H1 (cell line): ENCODE data around the gene FHIP1B. TPM values are rescaled to one million over a fixed set of nuclear protein-coding genes. Genes with fewer than 3 reads are reported as not detected.

ENCODE experiments used
- CTCF ChIA-PET: fragments of 300-600 bp; sonication (Branson Sonifier 250); formaldehyde crosslinking; loops from one replicate; lab custom pipeline; 2021; ENCODE audit not compliant: partially characterized antibody; lab: Charles Lee
- POLR2A ChIA-PET: fragments of 300-600 bp; sonication (Branson Sonifier 250); formaldehyde crosslinking; loops from one replicate; lab custom pipeline; 2021; ENCODE audit warnings: inconsistent platforms; ENCODE audit not compliant: partially characterized antibody; lab: Charles Lee
- DNase-seq, 2 experiments: peaks; one replicate each; pipeline versions ENCODE4 v3.0.0 to v3.0.0-alpha.2; 2010 to 2022; ENCODE audit warnings: low spot score in 2 of 2, low read depth in 1 of 2, mixed read lengths in 1 of 2
- FAIRE-seq: peaks from 2 replicates; lab custom pipeline; 2011; peaks lifted over from hg19 to GRCh38; lab: Jason Lieb, UNC
- H2AFZ ChIP-seq: 2 replicates; pipeline ENCODE4 v1.8.1; 2012; ENCODE audit warnings: low read length, inconsistent platforms
- H2AK5ac ChIP-seq: 2 replicates; pipeline ENCODE4 v1.6.1; 2013; ENCODE audit warnings: low read depth, low read length
- H2BK120ac ChIP-seq: replicated peaks from 2 replicates; pipeline ENCODE3; 2013; ENCODE audit warnings: low read depth, low read length, inconsistent platforms
- H2BK12ac ChIP-seq: 2 replicates; pipeline ENCODE4 v1.6.1; 2013; ENCODE audit warnings: low read depth, low read length
- H2BK15ac ChIP-seq: 2 replicates; pipeline ENCODE4 v1.6.1; 2013; ENCODE audit warnings: low read length
- H2BK20ac ChIP-seq: 2 replicates; pipeline ENCODE4 v1.6.1; 2013; ENCODE audit warnings: low read length
- H2BK5ac ChIP-seq: 2 replicates; pipeline ENCODE4 v1.6.1; 2013; ENCODE audit warnings: low read depth, low read length
- H3K14ac ChIP-seq: 2 replicates; pipeline ENCODE4 v1.6.1; 2013; ENCODE audit warnings: inconsistent platforms; ENCODE audit not compliant: insufficient read length
- H3K18ac ChIP-seq: 2 replicates; pipeline ENCODE4 v1.6.1; 2013; ENCODE audit warnings: low read length; ENCODE audit errors: extremely low read depth
- H3K23ac ChIP-seq: 2 replicates; pipeline ENCODE4 v1.6.1; 2013; ENCODE audit warnings: inconsistent platforms; ENCODE audit not compliant: insufficient read length
- H3K23me2 ChIP-seq: 2 replicates; pipeline ENCODE4 v1.6.1; 2013; ENCODE audit warnings: low read depth, low read length
- H3K27ac ChIP-seq: 2 replicates; pipeline ENCODE4 v1.6.1; 2011; ENCODE audit warnings: low read depth, low read length, inconsistent platforms
- H3K27me3 ChIP-seq, 4 experiments: replicated peaks in 1 of 4; 1 replicate in 1 of 4; 2 replicates in 3 of 4; pipeline versions ENCODE4 v1.6.1 to v1.8.1; 2011 to 2013; ENCODE audit warnings: low read length in 3 of 4, mild to moderate bottlenecking in 3 of 4, inconsistent platforms in 2 of 4, mixed read lengths in 2 of 4, moderate library complexity in 1 of 4; ENCODE audit not compliant: control insufficient read depth in 3 of 4, insufficient read depth in 3 of 4; ENCODE audit errors: extremely low read depth in 1 of 4
- H3K36me3 ChIP-seq, 4 experiments: 2 replicates each; pipeline versions ENCODE4 v1.6.1 to v1.8.1; 2011 to 2013; ENCODE audit warnings: mild to moderate bottlenecking in 4 of 4, low read length in 3 of 4, moderate library complexity in 2 of 4, control low read depth in 1 of 4, inconsistent platforms in 1 of 4; ENCODE audit not compliant: insufficient read depth in 4 of 4, control insufficient read depth in 2 of 4
- H3K4ac ChIP-seq: replicated peaks from 2 replicates; pipeline ENCODE3; 2013; ENCODE audit warnings: low read length, low read depth, mixed read lengths, inconsistent platforms; ENCODE audit not compliant: insufficient read length
- H3K4me1 ChIP-seq, 4 experiments: replicated peaks in 1 of 4; 1 replicate in 1 of 4; 2 replicates in 3 of 4; pipeline versions ENCODE4 v1.6.1 to v1.8.1; 2011 to 2013; ENCODE audit warnings: low read length in 3 of 4, inconsistent platforms in 2 of 4, mixed read lengths in 1 of 4; ENCODE audit not compliant: insufficient read depth in 4 of 4, control insufficient read depth in 3 of 4
- H3K4me2 ChIP-seq, 2 experiments: 2 replicates each; pipeline versions ENCODE4 v1.6.1 to v1.8.1; 2011 to 2013; ENCODE audit warnings: low read depth in 2 of 2, low read length in 2 of 2, control low read depth in 1 of 2, inconsistent platforms in 1 of 2, mild to moderate bottlenecking in 1 of 2; ENCODE audit not compliant: insufficient read depth in 1 of 2
- H3K4me3 ChIP-seq, 4 experiments: fragments of 200-600, 300-600 bp in 1 of 4; sonication (generic), shearing (Covaris generic), sonication (Bioruptor Twin) in 1 of 4; 2 replicates each; pipeline versions ENCODE4 v1.5.1 to v1.8.1; 2011 to 2016; ENCODE audit warnings: low read length in 4 of 4, low read depth in 3 of 4, control low read depth in 2 of 4, inconsistent platforms in 2 of 4, mild to moderate bottlenecking in 2 of 4, mixed read lengths in 1 of 4, moderate library complexity in 1 of 4; ENCODE audit not compliant: insufficient read depth in 2 of 4; ENCODE audit errors: extremely low read depth in 1 of 4
- H3K56ac ChIP-seq: replicated peaks from 2 replicates; pipeline ENCODE3; 2013; ENCODE audit warnings: low read depth, mild to moderate bottlenecking, mixed read lengths, low read length, inconsistent platforms; ENCODE audit not compliant: insufficient read length
- H3K79me1 ChIP-seq: 2 replicates; pipeline ENCODE4 v1.6.1; 2013; ENCODE audit warnings: low read depth, low read length, control low read depth
- H3K79me2 ChIP-seq, 2 experiments: 2 replicates each; pipeline versions ENCODE4 v1.6.1 to v1.8.1; 2012 to 2013; ENCODE audit warnings: low read length in 2 of 2, mild to moderate bottlenecking in 2 of 2, inconsistent platforms in 1 of 2; ENCODE audit not compliant: insufficient read depth in 2 of 2, control insufficient read depth in 1 of 2
- H3K9ac ChIP-seq, 4 experiments: replicated peaks in 1 of 4; 1 replicate in 1 of 4; 2 replicates in 3 of 4; pipeline versions ENCODE4 v1.6.1 to v1.8.1; 2011 to 2013; ENCODE audit warnings: low read depth in 3 of 4, low read length in 3 of 4, control low read depth in 2 of 4, mild to moderate bottlenecking in 2 of 4, moderate library complexity in 2 of 4, inconsistent platforms in 1 of 4; ENCODE audit errors: extremely low read depth in 1 of 4
- H3K9me3 ChIP-seq, 2 experiments: 2 replicates each; pipeline versions ENCODE4 v1.6.1 to v1.8.1; 2012 to 2013; ENCODE audit warnings: mild to moderate bottlenecking in 2 of 2, moderate library complexity in 2 of 2, control low read depth in 1 of 2, inconsistent platforms in 1 of 2, low read depth in 1 of 2, low read length in 1 of 2, mixed read lengths in 1 of 2; ENCODE audit not compliant: insufficient read depth in 2 of 2
- H4K20me1 ChIP-seq, 2 experiments: replicated peaks in 1 of 2; 2 replicates each; pipeline versions ENCODE3 to v1.8.1; 2011 to 2013; ENCODE audit warnings: inconsistent platforms in 2 of 2, low read length in 2 of 2, mild to moderate bottlenecking in 1 of 2; ENCODE audit not compliant: insufficient read depth in 2 of 2, control insufficient read depth in 1 of 2
- H4K5ac ChIP-seq: 2 replicates; pipeline ENCODE4 v1.6.1; 2013; ENCODE audit warnings: low read length, low read depth, mixed read lengths, inconsistent platforms; ENCODE audit not compliant: insufficient read length
- H4K8ac ChIP-seq: 2 replicates; pipeline ENCODE4 v1.8.0; 2013; ENCODE audit warnings: mild to moderate bottlenecking, moderate library complexity, low read length, inconsistent platforms; ENCODE audit not compliant: insufficient read depth; ENCODE audit errors: extremely low read depth
- H4K91ac ChIP-seq: replicated peaks from 2 replicates; pipeline ENCODE3; 2013; ENCODE audit warnings: low read length, mixed read lengths, inconsistent platforms; ENCODE audit not compliant: insufficient read length
- CREB1 ChIP-seq: IDR thresholded peaks from 2 replicates; pipeline ENCODE4 v1.6.1; 2012; ENCODE audit warnings: inconsistent platforms
- RBBP5 ChIP-seq: IDR thresholded peaks from 2 replicates; pipeline ENCODE4 v1.7.1; 2012; ENCODE audit warnings: low read depth, mild to moderate bottlenecking, inconsistent platforms, low read length, moderate library complexity, borderline replicate concordance
- WGBS, 2 experiments: shearing (Covaris generic) in 1 of 2; methylation state at CpG; one replicate each; pipeline versions ENCODE4 v1.1.6 to v1.1.7; 2013 to 2015; ENCODE audit warnings: low lambda C conversion rate in 2 of 2, mixed read lengths in 2 of 2, inconsistent platforms in 1 of 2, low coverage in 1 of 2, missing lambda C conversion rate in 1 of 2; ENCODE audit not compliant: insufficient replicate concordance in 2 of 2, insufficient coverage in 1 of 2, insufficient read length in 1 of 2; ENCODE audit errors: extremely low coverage in 1 of 2, missing lambda C conversion rate in 1 of 2; 5-methylcytosine and 5-hydroxymethylcytosine counted together
- polyA plus RNA-seq, 7 experiments: library from polyadenylated mRNA; depleted of rRNA in 3 of 7; stranded (reverse) in 5 of 7; unstranded in 2 of 7; fragments of >200 nt in 5 of 7; fragments of 200-250 nt in 2 of 7; gene quantifications; 1 replicate in 5 of 7; 2 replicates in 1 of 7; 4 replicates in 1 of 7; pipeline versions ENCODE4 v1.2.1 to v1.2.3, GENCODE V29; 2011 to 2013; ENCODE audit warnings: missing spikeins in 2 of 7, mixed read lengths in 2 of 7
- total RNA-seq: library from RNA; stranded (reverse); fragmentation: NEBNext Ultra II Directional; extraction: Animal tissue kit (Norgen Biotek cat#: 25700); gene quantifications from 2 replicates; pipeline ENCODE4 v1.2.1, GENCODE V29; 2021

The FHIP1B gene
- total and polyA plus RNA-seq, 2 of the 8 experiments (the other 6 are each of a cell fraction or from before 2014, with no cell fraction given): 16.8 to 41.9 TPM

DNA sequence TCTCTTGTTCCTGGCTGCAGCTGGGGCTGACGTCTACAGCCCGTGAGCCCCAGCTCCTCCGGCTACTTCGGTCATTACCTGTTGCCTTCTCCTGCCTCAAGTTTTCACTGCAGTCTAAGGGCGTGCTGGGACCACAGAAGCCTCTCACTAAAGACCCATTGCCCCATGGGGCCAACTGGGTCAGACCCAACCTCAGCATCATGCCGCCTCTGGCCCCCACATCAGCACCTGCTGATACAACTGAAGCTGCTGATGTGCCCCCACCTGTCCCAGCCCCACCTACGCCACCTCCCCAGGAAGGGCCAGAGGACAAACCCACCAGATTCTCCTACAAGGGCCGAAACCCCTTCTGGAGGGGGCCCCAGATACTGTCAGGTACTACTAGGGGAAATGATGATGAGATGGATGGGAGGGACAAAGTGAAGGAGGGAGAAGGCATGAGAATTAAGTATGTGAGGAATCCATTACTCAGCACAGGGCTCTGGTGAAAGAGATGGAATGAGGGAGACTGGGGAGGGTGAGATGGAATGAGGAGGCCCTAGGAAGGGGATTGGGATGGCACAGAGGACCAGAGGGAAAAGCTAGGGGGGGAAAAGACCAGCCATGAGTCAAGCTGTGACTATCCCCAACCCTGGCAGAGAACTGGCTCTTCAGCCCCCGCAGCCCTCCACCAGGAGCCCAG lies 24.0 kb downstream of the FHIP1B start:
- DNase-seq (no peak), FAIRE-seq (no peak)
- H3K4me1 ChIP-seq: no peaks in the 10 kb centered on the region
- H3K79me2 ChIP-seq: no peaks in the 10 kb centered on the region
- H4K20me1 ChIP-seq: no peaks in the 10 kb centered on the region
- CTCF ChIA-PET: interaction anchor here (0.9 kb wide), 1 partner anchor 42 kb away, joined by 3 read pairs; no protein-coding TSS in a partner anchor
- WGBS, 2 experiments: 90% methylated on average over 9 of the region's 9 CpGs; no CpG with 5 or more reads in 1 of the 2 experiments
- no peak overlapping the region for H4K5ac ChIP-seq
- no peaks in the 10 kb centered on the region for H3K27me3 ChIP-seq
- no peak overlapping the region for H2BK5ac ChIP-seq
- H2BK20ac ChIP-seq: no peak overlapping the region
- H3K18ac ChIP-seq: no peak overlapping the region
- H2AFZ ChIP-seq: no peak overlapping the region
- no peak overlapping the region for H2AK5ac ChIP-seq
- H3K9ac ChIP-seq: no peak overlapping the region
- no peak overlapping the region for H3K27ac ChIP-seq
- no peak overlapping the region for H3K56ac ChIP-seq
- H3K4me2 ChIP-seq: no peak overlapping the region
- H4K91ac ChIP-seq: no peak overlapping the region
- H3K4me3 ChIP-seq: no peak overlapping the region
- no peaks in the 10 kb centered on the region for H3K79me1 ChIP-seq
- H3K36me3 ChIP-seq: peaks cover 2 to 23% (median 9%) of the 10 kb centered on the region in 4 experiments; a peak in 7 of 8 replicates
- no peak overlapping the region for H2BK12ac ChIP-seq
- no peak overlapping the region for H3K23ac ChIP-seq
- no peaks in the 10 kb centered on the region for H3K23me2 ChIP-seq
- H3K9me3 ChIP-seq: no peaks in the 10 kb centered on the region
- no peak overlapping the region for H3K14ac ChIP-seq
- H4K8ac ChIP-seq: no peak overlapping the region
- H3K4ac ChIP-seq: no peak overlapping the region
- no peak overlapping the region for H2BK120ac ChIP-seq
- POLR2A ChIA-PET: no interaction called here
- no peak overlapping the region for H2BK15ac ChIP-seq
- TF ChIP-seq CREB1 (no peak), RBBP5 (no peak)
